AG08395 (cell line): ENCODE measurements around the gene TIMM10.
A peak's percentile ranks its signal among the peaks of the same experiment; 100 is the strongest.

Experiments used
- DNase-seq: peaks from one replicate; pipeline ENCODE4 v3.0.0; 2012; ENCODE audit warnings: mixed read lengths, low spot score

TIMM10 gene

DNA sequence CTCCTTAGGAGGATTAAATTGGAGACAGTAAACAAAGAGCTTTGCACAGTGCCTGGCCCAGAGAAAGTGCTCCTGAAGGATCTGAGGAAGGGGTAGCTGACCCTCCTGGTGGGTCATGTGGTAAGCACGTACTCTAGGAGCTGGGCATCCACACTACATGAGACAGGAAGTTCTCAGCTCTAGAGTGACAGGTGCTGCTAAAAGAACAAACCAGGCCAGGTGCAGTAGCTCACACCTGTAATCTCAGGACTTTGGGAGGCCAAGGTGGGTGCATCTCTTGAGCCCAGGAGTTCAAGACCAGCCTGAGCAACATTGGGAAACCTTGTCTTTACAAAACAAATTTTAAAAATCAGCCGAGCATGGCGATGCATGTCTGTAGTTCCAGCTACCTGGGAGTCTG is 28.2 kb downstream of the TIMM10 start:
- no peak for DNase-seq

DNA sequence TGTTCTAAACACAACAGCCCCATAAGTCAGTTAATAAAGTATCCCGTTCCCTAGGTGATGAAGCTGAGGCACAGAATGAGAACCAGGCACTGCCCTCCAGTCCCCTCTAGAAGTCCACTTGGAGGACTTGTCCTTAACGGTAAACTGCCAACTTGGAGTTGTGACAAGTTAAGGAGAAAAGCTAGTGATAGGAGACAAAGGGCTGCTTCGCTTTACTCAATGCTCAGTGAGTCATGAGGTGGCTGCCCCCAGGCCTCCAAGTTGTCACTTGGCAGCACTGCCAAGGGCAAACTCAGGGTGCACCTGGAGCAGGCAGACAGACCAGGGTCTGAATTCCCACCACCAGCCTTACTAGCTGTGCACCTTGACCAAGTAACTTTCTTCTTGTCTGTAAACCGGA is 28.6 kb downstream of the TIMM10 start:
- no peak for DNase-seq

DNA sequence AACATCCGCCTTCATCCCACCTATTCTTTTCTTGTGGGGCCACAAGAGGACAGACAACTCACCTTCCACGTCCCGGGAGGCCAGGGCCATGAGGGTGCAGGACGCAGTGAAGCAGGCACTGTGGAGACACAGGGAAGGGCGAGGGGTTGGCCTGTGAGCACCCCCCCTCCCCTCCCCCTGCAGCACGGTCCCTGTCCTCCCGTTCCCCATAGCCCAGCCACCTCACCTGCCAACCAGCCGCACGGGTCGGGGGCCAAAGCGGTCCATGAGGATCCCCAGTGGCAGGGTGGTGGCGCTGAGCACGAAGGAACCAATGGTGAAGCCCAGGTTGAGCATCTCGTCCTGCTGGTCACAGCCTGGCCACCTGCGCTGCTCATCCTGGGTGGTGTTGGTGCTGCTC is 29.6 kb downstream of the TIMM10 start:
- DNase-seq = no peak

DNA sequence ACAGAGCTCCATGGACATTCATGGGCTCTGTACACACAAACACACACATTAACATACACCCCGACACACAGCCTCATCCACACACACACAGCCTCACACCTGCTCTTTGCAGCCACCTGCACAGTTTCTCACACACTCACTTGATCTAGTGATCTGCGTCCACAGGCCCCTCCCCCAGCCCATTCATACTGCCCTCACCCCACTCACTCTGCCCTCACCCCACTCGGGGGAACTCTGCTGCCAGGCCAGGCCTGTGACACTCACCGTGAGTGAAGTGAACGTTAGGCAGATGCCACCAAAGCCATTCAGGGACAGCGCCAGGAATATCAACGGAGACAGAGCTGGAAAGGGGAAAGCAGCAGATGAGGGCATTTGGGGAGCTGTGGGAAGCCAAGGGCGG is 30.0 kb downstream of the TIMM10 start:
- DNase-seq = no peak

DNA sequence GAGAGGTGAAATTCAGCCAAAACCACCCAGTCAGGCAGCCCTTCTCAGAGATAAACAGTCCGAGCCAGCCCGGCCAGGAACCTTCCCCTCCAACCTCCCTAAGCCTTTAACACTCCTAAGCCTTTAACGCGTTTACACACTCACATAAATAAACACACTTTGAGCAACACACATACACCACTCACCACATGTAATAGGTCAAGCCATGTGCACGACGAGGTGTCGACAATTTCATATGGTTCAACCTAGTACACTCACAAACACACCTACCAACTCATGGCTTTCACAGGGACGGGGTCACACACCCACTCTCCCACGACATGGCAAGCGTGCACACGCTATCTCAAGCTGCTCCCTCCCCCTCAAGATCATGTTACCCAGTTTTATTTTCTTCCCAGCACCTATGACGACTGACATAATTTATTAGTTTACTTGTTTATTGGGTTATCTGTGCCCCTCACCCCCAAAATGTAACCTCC is 30.5 kb downstream of the TIMM10 start:
- no peak for DNase-seq

DNA sequence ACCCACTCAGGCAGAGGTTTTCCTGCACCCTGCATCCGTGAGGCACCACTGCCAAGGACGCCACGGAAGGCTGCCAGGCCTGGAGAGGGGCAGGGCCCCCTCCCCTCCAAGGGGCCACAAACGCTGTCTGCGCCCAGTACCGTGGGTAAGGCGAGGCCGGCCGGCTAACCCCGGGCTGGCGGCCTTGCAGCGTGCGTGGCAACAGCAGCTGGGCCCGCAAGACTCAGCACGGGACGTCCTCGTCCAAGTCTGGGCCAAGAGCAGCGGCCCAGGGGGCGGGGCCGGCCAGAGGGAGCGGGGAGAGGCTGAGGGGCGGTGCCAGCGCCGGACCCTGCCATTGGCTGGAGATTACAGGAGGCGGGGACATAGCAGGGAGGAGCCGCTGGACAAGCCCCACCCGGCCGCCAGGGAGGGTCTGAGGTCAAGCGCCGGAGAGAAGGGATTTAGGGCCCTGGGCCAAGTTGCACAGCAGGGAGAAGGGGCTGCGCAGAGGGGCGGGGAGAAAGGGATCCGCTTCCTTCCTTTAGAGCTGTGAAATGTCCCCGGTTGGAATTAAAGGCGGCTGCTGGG is 31.1 kb downstream of the TIMM10 start:
- DNase-seq = peak; percentile 99

DNA sequence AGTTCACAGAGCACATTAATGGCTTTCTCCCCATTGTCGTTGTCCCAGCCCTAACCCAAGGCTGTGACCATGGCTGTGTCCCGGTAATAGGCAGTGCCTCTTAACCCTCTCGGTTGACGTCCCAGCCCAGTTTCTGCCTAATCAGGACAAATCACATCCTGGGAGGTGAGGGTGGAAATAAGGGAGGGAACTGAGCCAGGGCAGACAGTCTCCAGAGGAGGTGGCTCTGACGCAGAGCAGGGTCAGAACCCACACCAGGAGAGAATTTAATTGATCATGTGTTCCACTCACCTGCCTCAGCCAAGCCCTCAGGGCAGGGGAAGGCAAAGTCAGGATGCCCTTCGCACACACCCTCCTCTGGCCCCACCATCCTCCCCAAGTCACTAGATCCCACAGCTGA is 32.0 kb downstream of the TIMM10 start:
- no peak for DNase-seq

DNA sequence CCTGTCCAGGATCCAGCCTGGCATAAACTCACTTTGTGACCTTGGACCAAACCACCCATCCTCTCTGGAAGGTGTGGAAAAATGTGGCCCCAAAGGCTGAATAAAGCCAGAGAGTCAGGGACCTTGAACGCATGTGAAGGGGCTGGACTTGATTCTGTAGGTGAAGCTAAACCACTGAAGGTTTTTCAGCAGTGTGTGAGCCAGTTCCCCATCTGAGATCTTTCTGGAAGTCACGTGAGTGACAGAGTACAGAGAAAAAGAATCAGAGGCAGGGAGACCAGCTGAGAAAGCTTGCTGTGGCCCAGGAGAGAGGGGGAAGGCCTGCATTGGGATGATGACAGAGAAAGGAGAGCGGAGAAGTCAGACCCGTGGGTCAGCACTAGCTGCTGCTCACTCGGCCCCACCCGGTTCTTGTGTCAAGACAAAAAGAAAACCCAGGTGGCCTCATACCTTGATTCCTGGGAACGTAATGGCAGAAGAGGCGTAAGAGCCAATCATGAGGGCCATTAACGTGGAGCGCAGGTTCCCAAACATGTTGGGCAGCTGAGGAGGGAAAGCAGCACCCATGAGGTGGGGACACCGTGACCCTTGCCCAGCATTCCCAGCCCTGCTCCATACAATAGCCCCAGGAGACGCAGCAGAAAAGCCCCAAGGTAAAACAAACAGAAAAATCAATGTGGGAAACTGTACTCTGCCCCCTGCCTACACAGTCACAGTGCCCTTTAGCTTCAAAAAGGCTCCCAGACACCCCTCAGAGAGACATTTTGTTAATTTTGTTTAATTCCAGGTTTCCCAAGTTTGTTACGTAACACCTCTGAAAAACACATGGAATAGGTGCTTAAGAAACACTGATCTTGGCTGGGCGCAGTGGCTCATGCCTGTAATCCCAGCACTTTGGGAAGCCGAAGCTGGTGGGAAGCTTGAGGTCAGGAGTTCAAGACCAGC is 33.0 kb downstream of the TIMM10 start:
- DNase-seq = no peak

DNA sequence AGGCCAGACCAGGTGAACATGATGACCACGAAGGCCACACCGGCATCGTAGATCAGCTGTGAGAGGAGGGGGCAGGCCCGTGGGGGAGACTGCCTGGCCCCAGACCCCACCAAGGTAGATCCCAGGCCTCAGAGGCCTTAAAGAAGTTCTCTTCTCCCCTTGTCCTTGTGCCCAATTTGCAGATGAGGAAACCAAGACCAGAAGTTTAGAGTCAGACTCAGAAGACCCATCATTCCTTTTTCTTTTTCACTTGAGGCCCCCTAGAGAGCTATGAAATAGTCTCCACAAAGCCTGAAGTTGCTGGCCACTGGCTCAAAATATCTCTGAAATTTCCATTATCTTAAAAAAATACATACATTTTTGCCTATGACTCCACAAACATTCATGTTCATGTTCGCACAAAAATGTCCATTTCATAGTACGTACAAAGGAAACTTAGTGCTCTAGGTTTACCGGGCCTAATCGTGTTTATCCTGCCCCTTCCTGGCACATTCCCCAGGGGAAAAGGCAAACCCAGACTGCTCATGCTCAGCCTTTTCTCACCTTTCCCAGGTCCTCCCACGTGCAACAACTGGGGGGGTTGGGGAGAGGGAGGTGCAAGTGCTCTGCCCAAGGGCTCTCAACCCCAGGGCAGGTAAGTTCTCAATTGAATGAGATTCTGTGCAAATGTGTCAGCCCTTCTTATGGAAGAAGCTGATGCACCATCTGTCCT is 34.3 kb downstream of the TIMM10 start:
- DNase-seq = no peak

DNA sequence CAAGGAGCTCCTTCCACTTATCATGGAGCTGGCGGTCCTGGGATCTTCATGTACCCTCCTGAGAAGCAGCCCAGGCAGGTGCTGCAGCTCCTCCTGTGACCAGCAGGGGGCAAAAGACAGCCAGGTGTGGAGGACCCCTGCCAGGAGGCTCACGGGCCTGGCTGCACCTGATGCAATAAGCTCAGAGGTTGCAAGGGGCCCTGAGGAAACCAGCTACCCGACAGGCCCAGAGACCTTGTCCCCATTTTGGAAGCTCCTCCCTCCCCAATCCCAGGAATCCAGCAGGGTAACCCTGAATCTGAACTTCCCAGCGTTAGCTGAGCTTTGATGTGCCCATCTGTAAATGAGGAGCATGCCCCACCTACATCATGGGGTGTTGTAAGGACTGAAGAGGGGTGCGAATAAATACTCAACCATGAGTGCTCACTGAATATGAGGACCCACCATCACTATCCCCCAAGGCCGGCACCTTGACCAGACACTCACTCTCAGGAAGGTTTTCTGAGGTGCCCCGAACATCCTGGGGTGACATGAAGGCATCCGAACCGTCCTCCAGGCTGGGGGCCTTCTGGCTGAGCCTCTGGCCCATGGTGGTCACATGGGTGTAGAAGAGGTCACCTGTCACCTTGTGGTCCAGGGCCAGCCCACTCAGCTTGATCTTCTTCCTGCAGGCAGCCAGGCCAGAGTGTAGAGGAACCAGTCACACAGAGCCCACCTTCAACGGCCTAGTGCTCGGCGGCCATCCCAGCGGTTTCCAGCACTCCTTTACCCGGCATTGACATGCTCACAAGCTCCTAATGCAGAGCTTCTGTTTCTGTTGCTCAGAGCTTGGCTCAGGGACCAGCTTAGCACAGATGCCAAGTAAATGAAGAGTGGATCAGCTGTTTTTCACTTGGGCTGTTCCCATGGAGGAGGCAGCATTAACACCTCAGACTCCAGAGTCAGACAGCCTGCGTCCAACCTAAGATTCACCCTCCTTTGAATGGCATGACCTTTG is 36.7 kb downstream of the TIMM10 start:
- DNase-seq = no peak

DNA sequence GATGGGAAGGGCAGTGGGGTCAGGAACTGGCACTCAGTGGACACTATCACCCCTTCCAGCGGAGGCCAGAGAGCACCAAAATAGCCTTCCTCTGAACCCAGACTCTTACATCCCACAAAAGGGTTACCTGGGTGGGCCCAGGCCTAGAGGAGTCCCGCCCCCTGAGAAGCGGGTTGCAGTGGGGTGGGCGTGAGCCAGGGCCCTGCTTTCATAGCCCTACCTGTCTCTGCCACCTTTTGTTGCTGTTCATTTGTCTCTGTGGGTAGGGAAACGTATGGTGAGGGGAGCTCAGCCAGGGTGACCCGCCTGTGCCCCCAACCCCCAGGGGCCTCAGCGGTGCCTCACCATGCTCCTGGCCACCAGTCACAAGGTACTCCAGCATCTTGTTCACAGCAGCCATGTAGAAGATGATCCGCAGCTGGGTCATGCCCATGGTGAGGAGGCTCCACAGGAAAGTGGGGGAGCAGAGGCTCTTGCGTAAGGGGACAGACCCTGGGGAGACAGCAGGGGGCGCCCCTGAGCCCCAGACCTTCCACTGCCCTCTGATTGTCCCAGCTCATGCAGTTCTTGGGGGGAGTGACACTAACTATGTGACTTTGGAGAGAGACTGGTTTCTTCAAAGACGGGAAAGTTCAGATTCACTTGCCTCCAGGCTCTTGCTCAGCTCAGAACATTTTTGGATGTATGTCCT is 39.0 kb downstream of the TIMM10 start:
- peak; percentile 48 for DNase-seq

DNA sequence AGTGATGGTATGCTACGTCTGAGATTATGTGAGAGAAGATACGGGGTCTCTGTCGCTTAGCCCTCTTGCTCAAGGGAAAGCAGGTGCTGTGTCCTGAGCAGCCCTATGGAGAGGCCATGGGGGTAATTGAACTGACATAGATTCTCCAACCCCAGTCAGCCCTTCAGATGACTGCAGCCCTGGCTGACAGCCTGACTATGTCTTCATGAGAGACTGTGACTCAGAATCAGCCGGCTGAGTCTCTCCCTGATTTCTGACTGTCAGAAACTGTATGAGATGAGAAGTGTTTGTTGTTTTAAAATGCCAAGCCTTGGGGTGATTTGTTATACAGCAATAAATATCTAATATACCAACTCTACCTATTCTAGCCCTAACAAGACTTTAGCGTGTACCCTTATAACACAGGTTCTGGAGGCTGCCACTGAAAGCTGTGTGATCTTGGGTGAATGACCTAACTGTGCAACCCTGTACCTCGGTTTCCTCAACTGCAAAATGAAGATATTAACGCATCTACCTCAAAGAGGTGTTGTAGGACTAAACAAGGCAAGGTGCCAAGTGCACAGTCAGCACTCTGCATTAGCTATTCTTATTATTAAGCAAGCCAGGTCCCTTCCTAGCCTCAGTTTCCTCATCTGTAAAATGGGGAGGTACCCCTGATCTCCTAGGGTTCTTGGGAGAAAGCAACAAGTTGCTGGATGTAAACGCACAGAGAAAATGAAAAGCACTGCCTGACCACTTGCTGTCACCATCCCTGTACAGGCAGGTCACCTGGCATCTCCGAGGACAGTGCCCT is 39.9 kb downstream of the TIMM10 start:
- DNase-seq = no peak

DNA sequence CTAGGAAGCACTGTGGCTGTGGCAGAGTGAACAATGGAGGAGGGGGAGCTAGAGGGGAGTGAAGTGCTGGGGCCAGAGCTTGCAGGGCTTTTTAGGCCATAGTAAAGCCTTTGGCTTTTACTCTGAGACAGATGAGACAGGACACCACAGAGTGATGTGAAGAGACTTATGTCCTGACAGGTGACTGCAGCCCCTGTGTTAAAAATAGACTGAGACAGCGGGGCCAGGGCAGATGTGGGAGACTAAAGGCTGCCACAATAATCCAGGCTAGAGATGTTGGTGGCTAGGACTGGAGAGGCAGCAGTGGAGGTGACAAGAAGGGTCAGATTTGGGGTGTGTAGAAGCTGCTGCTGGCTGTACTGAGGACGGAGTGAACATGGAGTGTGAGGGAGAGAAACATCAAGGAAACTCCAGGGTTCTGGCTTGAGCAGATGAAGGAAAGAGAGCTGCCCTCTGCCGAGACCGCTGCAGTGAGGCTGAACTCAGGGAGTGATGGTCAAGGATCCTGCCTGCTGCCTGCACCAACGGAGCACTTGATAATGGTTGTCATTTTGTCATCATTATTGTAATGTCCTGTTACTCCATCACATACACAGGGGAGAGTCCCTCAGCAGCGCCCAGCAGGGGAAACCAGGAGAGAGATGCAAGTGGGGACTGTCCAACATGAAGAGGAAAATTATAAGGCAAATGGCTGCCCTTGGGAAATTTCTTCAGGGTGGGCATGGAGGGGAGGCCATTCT is 42.5 kb downstream of the TIMM10 start:
- DNase-seq = no peak

DNA sequence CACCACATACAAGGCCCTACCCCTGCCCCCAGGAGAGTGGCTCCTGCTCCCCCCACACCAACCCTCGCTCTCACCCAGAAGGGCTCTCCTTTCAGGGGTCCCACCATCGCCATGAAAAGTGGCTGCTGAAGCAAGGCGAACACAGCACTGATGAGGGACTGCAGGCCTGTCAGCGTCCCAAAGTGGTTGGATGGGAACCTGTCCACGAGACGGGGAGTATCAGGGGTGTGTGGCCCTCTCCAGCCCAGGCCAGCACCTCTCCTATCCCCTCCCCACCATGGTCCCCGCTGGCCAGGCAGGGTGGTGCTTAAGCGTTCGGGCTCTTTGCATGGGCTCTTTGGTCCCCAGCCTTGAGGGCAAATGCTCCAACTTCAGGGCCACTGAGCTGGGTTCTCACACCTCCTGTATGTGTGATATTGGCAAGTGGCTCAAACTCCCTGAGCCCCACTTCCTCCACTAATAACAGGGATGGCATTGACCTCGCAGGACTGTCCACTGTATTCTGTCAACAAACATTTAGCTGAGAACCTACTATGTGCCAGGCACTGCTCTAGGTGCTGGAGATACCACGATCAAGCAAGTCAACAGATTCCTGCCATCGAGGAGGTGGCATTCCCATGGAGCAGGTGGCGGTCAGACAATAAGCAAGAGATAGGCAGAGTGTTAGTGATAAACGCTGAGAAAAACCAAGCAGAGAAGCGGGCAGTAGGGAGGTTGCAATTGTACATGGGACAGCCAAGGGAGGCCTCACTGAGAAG is 43.4 kb downstream of the TIMM10 start:
- DNase-seq = no peak

DNA sequence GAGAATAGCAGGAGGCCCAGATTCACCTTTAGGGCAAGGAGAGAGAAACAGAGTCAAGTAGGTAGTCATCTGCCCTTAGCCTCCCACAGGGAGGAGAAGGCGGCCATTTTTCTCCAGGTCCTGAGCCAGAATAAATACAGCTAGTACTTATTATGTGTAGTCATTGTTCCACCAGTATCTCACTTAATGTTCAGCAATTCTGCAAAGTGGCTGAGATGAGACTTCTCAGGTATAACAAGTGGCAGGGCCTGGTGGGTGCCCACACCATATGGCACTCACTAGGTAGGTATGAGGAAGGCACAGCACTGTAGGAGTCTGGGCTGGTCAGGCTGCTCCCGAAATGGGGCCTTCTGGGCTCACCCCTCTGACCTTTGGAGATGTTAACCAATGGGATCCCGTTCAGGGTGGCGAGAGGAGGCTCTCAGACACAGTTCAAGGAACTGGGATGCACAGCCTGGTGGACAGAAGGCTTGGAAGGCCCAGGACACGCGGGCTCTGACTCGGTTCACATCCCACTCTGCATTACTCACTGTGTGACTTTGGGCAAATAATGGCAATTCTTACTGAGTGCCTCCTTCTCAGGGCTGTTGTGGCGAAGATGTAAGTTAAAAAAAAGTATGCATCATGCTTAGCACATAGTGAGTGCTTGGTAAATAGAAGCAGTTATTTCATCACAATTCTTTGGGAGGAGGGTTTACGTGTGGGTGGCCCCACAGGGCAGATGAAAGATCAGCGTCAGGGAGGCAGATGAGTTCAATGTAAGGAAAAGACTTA is 45.1 kb downstream of the TIMM10 start:
- DNase-seq = no peak

DNA sequence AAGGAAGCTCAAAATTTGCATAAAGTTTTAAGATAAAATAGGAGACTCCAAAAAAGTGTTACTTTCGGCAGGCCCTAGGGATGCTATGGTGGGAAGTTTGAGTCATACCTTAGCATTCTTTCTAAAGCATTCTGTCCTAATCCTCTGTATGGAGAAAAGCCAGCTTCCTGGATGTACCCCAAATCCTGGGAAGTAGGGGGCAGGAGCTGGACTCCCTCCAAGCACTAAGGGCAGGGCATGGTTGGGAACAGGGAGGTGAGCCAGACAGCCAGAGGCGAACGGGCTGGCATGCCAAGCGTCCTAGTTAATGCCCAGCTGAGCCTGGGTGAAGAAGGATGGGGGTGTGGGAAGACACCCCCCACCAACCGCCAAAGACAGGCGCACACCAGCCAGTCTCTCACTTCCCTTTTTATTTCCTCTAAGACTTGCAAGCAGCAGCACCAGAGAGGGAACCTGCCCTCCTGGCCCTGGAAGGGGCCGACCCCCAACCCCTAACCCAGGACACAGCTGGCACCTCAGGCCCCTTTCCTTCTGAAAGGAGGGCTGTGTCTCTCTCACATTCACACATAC is 46.3 kb downstream of the TIMM10 start:
- no peak for DNase-seq

DNA sequence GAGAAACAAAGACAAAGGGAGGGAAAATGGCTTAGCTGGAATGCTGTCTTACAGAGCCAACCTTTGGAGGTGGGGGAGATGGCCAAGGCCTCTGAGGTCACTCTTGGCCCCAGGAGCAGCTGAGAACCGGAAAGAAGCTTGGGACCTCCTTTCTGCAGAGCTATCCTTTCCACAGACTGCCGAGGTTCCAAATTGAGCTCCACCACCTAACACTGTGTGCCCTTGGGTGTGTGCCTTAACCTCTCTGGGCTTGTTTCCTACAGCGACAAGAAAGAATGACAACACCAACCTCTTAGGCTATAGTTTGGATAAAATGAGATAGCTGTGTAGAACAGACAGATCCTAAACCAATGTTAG is 47.0 kb downstream of the TIMM10 start:
- no peak for DNase-seq
